Measurements from ENCODE around the gene WNT8B. TPM values are rescaled to one million over a fixed set of nuclear protein-coding genes. Genes with fewer than 3 reads are reported as not detected.

Gene WNT8B
- total RNA-seq, 1 experiment from 2014 or later = 0.14 TPM

DNA sequence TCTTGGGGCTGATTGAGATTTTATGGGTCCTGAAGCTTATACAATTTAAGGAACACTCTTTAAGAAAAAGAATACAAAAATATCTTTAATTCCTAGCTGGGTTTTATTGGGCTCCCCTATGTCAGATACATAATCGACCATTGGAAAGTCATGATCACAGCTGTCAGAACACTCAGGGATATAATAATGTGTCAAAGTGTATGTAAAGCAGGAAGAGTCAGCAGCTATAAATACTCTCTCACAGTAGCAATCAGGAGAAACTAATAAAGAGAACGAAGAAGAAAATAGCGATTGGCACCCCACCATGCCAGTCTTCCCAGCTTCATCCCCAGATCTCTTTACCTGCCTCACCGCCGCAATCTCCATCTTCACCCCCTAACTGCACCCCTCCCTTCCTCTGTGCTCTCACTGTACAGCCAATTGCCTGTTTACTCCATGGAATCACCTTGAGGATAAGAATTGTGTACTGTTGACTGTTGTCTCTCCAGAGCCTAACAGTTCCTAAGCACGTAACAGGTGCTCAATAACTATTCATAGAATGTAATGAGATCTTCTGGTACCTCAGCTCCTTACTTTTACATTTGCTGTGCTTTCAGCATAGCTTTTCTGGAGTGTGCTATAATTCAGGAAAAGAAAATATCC, 24.0 kb upstream of the WNT8B start:
- POLR2A ChIA-PET = interaction anchor here (0.5 kb wide), 1 partner anchor 65 kb away, joined by 5 read pairs; no protein-coding TSS in a partner anchor
- H3K36me3 Mint-ChIP-seq (ENCODE audit: insufficient read depth, unreplicated experiment) = no peaks in the 10 kb centered on the region
- intact Hi-C loops (cut with micrococcal nuclease; ENCODE audit: unreplicated experiment) = no loop called here
- TF ChIP-seq, protein P1, sequence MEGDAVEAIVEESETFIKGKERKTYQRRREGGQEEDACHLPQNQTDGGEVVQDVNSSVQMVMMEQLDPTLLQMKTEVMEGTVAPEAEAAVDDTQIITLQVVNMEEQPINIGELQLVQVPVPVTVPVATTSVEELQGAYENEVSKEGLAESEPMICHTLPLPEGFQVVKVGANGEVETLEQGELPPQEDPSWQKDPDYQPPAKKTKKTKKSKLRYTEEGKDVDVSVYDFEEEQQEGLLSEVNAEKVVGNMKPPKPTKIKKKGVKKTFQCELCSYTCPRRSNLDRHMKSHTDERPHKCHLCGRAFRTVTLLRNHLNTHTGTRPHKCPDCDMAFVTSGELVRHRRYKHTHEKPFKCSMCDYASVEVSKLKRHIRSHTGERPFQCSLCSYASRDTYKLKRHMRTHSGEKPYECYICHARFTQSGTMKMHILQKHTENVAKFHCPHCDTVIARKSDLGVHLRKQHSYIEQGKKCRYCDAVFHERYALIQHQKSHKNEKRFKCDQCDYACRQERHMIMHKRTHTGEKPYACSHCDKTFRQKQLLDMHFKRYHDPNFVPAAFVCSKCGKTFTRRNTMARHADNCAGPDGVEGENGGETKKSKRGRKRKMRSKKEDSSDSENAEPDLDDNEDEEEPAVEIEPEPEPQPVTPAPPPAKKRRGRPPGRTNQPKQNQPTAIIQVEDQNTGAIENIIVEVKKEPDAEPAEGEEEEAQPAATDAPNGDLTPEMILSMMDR (IDR thresholded peaks at IDR 0.05; ENCODE audit: insufficient read depth in 1 of 2, low read depth in 1 of 2, low read length in 1 of 2, severe bottlenecking in 1 of 2, unreplicated experiment in 1 of 2) = no peak
- H3K27me3 ChIP-seq (replicated peaks; ENCODE audit: control insufficient read depth, insufficient read depth, low read length) = no peaks in the 10 kb centered on the region
- no peaks in the 10 kb centered on the region for H3K9me3 Mint-ChIP-seq (ENCODE audit: unreplicated experiment)
- no peak overlapping the region for H3K4me3 Mint-ChIP-seq (ENCODE audit: unreplicated experiment)
- H3K27me3 Mint-ChIP-seq (ENCODE audit: insufficient read depth, unreplicated experiment) = no peaks in the 10 kb centered on the region
- H3K4me1 ChIP-seq = no peaks in the 10 kb centered on the region
- H3K36me3 ChIP-seq (ENCODE audit: control insufficient read depth, insufficient read depth, low read length) = no peaks in the 10 kb centered on the region
- H3K27ac Mint-ChIP-seq (ENCODE audit: unreplicated experiment) = no peak overlapping the region
- H3K4me1 Mint-ChIP-seq (ENCODE audit: low read depth, unreplicated experiment) = peaks cover 13% of the 10 kb centered on the region
- no peak for DNase-seq
- BruUV-seq (replicated peaks) = no TSS peak
- CTCF ChIA-PET = interaction anchor here (1.2 to 2.8 kb wide), 3 partner anchors 43 to 80 kb away, joined by 5 to 13 read pairs (median 8); no protein-coding TSS in a partner anchor
- no peaks in the 10 kb centered on the region for H3K9me3 ChIP-seq
- no peak overlapping the region for H3K4me3 ChIP-seq (ENCODE audit: low read depth, low read length)

DNA sequence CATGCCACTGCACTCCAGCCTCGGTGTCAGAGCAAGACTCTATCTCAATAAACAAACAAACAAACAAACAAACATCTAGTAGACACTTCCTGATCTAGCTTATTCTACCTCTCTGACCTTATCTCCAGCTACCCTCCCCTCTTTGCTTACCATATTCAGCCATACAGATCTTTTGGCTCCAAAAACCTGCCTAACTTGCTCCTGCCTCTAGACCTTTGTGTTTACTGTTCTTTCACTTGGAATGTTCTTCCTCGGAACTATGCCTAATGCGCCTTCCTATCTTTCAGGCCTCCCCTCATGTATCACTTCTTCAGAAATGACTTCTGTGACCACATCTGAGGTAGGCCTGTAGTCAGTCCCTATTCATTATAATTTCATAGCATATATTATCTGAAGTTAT, 20.3 kb upstream of the WNT8B start:
- Mint-ChIP-seq H3K4me1 (ENCODE audit: low read depth, unreplicated experiment) (peaks cover 13% of the 10 kb centered on the region), H3K4me3 (ENCODE audit: unreplicated experiment) (no peak overlapping the region), H3K27ac (ENCODE audit: unreplicated experiment) (no peak overlapping the region), H3K36me3 (ENCODE audit: insufficient read depth, unreplicated experiment) (no peaks in the 10 kb centered on the region), H3K9me3 (ENCODE audit: unreplicated experiment) (no peaks in the 10 kb centered on the region), H3K27me3 (ENCODE audit: insufficient read depth, unreplicated experiment) (no peaks in the 10 kb centered on the region)
- ChIA-PET CTCF (interaction anchor here (0.7 to 1.4 kb wide), 2 partner anchors 66 to 238 kb away, joined by 3 to 5 read pairs; no protein-coding TSS in a partner anchor), POLR2A (interaction anchor here (0.6 kb wide), 1 partner anchor 96 kb away, joined by 6 read pairs; the partner anchor contains the start of gene SCD)
- no peaks in the 10 kb centered on the region for H3K36me3 ChIP-seq (ENCODE audit: control insufficient read depth, insufficient read depth, low read length)
- H3K4me3 ChIP-seq (ENCODE audit: low read depth, low read length) = no peak overlapping the region
- no peaks in the 10 kb centered on the region for H3K4me1 ChIP-seq
- TF ChIP-seq, protein P1 (IDR thresholded peaks at IDR 0.05; ENCODE audit: insufficient read depth in 1 of 2, low read depth in 1 of 2, low read length in 1 of 2, severe bottlenecking in 1 of 2, unreplicated experiment in 1 of 2) = no peak
- no peaks in the 10 kb centered on the region for H3K9me3 ChIP-seq
- H3K27me3 ChIP-seq (replicated peaks; ENCODE audit: control insufficient read depth, insufficient read depth, low read length) = no peaks in the 10 kb centered on the region
- intact Hi-C loops (cut with micrococcal nuclease; ENCODE audit: unreplicated experiment) = no loop called here
- BruUV-seq (replicated peaks) = no TSS peak
- DNase-seq = peak; percentile 36 to 53

DNA sequence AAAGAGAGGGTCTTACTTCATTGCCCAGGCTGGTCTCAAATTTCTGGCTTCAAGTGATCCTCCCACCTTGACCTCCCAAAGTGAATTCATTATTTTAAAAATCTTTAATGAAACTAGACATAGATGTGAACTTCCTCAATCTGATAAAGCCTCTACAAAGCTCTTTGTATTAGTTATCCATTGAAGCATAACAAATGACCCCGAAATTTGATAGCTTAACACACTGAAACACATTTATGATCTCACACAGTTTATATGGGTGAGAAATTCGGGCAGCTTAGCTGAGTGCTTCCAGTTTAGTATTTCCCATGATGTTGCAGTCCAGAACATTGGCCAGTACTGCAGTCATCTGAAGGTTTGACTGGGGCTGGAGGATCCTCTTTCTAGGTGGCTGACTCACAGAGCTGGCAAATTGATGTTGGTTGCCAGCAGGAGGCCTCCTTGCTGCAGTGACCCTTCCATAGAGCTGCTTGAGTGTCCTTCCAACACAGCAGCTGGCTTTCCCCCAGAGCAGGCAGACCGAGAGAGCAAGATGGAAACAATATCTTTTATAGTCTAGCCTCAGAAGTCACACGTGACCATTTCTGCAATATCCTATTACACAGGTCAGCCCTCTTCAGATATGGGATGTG, 16.6 kb upstream of the WNT8B start:
- Histone ChIP-seq H3K4me1 (no peaks in the 10 kb centered on the region), H3K4me3 (ENCODE audit: low read depth, low read length) (no peak overlapping the region), H3K27me3 (replicated peaks; ENCODE audit: control insufficient read depth, insufficient read depth, low read length) (no peaks in the 10 kb centered on the region; the same call in 1 of the 2 replicates), H3K9me3 (no peaks in the 10 kb centered on the region), H3K36me3 (ENCODE audit: control insufficient read depth, insufficient read depth, low read length) (no peaks in the 10 kb centered on the region)
- Mint-ChIP-seq H3K36me3 (ENCODE audit: insufficient read depth, unreplicated experiment) (no peaks in the 10 kb centered on the region), H3K27me3 (ENCODE audit: insufficient read depth, unreplicated experiment) (no peaks in the 10 kb centered on the region), H3K4me3 (ENCODE audit: unreplicated experiment) (no peak overlapping the region), H3K4me1 (ENCODE audit: low read depth, unreplicated experiment) (peaks cover 13% of the 10 kb centered on the region), H3K9me3 (ENCODE audit: unreplicated experiment) (no peaks in the 10 kb centered on the region), H3K27ac (ENCODE audit: unreplicated experiment) (no peak overlapping the region)
- TF ChIP-seq, protein P1 (IDR thresholded peaks at IDR 0.05; ENCODE audit: insufficient read depth in 1 of 2, low read depth in 1 of 2, low read length in 1 of 2, severe bottlenecking in 1 of 2, unreplicated experiment in 1 of 2) = peak in 1 of 2 experiments; percentile 51
- DNase-seq = peak; percentile 37 to 46
- POLR2A ChIA-PET = no interaction called here
- CTCF ChIA-PET = interaction anchor here (1.0 to 2.1 kb wide), 6 partner anchors 22 to 432 kb away, joined by 3 to 37 read pairs (median 8); no protein-coding TSS in a partner anchor
- intact Hi-C loops (cut with micrococcal nuclease; ENCODE audit: unreplicated experiment) = loop anchor here (1.0 kb wide), 1 partner anchor 62 kb away; no protein-coding TSS in a partner anchor
- no TSS peak for BruUV-seq (replicated peaks)

Data from Caco-2 (cell line).